HepG2 (cell line): Measurements from ENCODE around the gene ADGRL2. TPM values are rescaled to one million over a fixed set of nuclear protein-coding genes. Genes with fewer than 3 reads are reported as not detected.

Source experiments
- DZIP1 ChIP-seq: sonication (generic); formaldehyde crosslinking; IDR thresholded peaks from 2 replicates; pipeline ENCODE4 v1.5.0; 2020; ENCODE audit warnings: mild to moderate bottlenecking, missing genetic modification reagents
- GATAD1 ChIP-seq: IDR thresholded peaks from 2 replicates; pipeline ENCODE4 v1.6.1; 2016; ENCODE audit warnings: missing genetic modification reagents, missing compliant biosample characterization
- KMT2B ChIP-seq: IDR thresholded peaks from 2 replicates; pipeline ENCODE4 v1.6.1; 2016; ENCODE audit warnings: missing genetic modification reagents, missing compliant biosample characterization
- NFKBIZ ChIP-seq: IDR thresholded peaks from 2 replicates; pipeline ENCODE4 v1.6.1; 2018; ENCODE audit warnings: missing genetic modification reagents, missing compliant biosample characterization
- SKI ChIP-seq: fragments of 450-650 bp; IDR thresholded peaks from one replicate; pipeline ENCODE4 v1.6.1; 2018; ENCODE audit warnings: mild to moderate bottlenecking; ENCODE audit not compliant: partially characterized antibody
- SRSF1 ChIP-seq: fragments of 200-400 bp; formaldehyde crosslinking; optimal IDR thresholded peaks from 2 replicates; pipeline ENCODE3; 2017; ENCODE audit warnings: mild to moderate bottlenecking, low read depth, low read length, moderate library complexity
- THAP11 ChIP-seq: IDR thresholded peaks from 2 replicates; pipeline ENCODE4 v1.6.1; 2016; ENCODE audit warnings: missing biosample characterization, missing genetic modification reagents
- ZMYM4 ChIP-seq: sonication (generic); formaldehyde crosslinking; IDR thresholded peaks from 2 replicates; pipeline ENCODE4 v1.8.1; 2023; ENCODE audit warnings: mild to moderate bottlenecking, missing genetic modification reagents
- ZNF644 ChIP-seq: IDR thresholded peaks from 2 replicates; pipeline ENCODE4 v1.6.1; 2016; ENCODE audit warnings: low read depth
- ZNF674 ChIP-seq: sonication (generic); formaldehyde crosslinking; IDR thresholded peaks from 2 replicates; pipeline ENCODE4 v1.5.0; 2020; ENCODE audit warnings: low read depth, mild to moderate bottlenecking, missing genetic modification reagents
- polyA plus RNA-seq, 8 experiments: library from polyadenylated mRNA; depleted of rRNA in 3 of 8; stranded (reverse) in 7 of 8; unstranded in 1 of 8; fragments of >200 nt; fragmentation: Illumina TruSeq in 4 of 8; extraction: Trizol in 4 of 8; gene quantifications; 2 replicates each; pipeline versions ENCODE4 v1.2.1 to v1.2.3, GENCODE V29; 2011 to 2016; ENCODE audit warnings: low read depth in 4 of 8, missing spikeins in 1 of 8, mixed read lengths in 1 of 8; ENCODE audit not compliant: insufficient read depth in 1 of 8
- total RNA-seq, 5 experiments: library from RNA; depleted of rRNA; stranded (reverse); fragments of >200 nt; fragmentation: Illumina TruSeq; extraction: Trizol; gene quantifications; 2 replicates each; pipeline ENCODE4 v1.2.3, GENCODE V29; 2016; ENCODE audit warnings: low read depth in 1 of 5
- TF ChIP-seq, protein P1 (sequence below): sonication (generic); formaldehyde crosslinking; IDR thresholded peaks from 2 replicates; pipeline ENCODE4 v1.5.1; 2020; ENCODE audit warnings: mild to moderate bottlenecking, missing genetic modification reagents, moderate library complexity

The ADGRL2 gene
- total and polyA plus RNA-seq, 2 of the 13 experiments (the other 11 are each of a cell fraction or from before 2014, with no cell fraction given) = 15.3 to 31.6 TPM

GRCh38 chr1:81800695-81801650 is at the start of gene ADGRL2 (continued):
- TF ChIP-seq, protein P1, sequence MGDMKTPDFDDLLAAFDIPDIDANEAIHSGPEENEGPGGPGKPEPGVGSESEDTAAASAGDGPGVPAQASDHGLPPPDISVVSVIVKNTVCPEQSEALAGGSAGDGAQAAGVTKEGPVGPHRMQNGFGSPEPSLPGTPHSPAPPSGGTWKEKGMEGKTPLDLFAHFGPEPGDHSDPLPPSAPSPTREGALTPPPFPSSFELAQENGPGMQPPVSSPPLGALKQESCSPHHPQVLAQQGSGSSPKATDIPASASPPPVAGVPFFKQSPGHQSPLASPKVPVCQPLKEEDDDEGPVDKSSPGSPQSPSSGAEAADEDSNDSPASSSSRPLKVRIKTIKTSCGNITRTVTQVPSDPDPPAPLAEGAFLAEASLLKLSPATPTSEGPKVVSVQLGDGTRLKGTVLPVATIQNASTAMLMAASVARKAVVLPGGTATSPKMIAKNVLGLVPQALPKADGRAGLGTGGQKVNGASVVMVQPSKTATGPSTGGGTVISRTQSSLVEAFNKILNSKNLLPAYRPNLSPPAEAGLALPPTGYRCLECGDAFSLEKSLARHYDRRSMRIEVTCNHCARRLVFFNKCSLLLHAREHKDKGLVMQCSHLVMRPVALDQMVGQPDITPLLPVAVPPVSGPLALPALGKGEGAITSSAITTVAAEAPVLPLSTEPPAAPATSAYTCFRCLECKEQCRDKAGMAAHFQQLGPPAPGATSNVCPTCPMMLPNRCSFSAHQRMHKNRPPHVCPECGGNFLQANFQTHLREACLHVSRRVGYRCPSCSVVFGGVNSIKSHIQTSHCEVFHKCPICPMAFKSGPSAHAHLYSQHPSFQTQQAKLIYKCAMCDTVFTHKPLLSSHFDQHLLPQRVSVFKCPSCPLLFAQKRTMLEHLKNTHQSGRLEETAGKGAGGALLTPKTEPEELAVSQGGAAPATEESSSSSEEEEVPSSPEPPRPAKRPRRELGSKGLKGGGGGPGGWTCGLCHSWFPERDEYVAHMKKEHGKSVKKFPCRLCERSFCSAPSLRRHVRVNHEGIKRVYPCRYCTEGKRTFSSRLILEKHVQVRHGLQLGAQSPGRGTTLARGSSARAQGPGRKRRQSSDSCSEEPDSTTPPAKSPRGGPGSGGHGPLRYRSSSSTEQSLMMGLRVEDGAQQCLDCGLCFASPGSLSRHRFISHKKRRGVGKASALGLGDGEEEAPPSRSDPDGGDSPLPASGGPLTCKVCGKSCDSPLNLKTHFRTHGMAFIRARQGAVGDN (CRISPR knock-in tag) = 0 out of 2 replicates have a peak, but pooled peaks have one; percentile 35
- no peak for TF ChIP-seq THAP11 (CRISPR knock-in tag)
- TF ChIP-seq NFKBIZ (CRISPR knock-in tag) = no peak
- TF ChIP-seq SRSF1 = peak; percentile 35
- 0 out of 2 replicates have a peak, but pooled peaks have one; percentile 26 for TF ChIP-seq GATAD1 (CRISPR knock-in tag)
- TF ChIP-seq DZIP1 (CRISPR knock-in tag) = 0 out of 2 replicates have a peak, but pooled peaks have one; percentile 28
- peak; percentile 49; the same call in 1 of the 2 replicates for TF ChIP-seq KMT2B (CRISPR knock-in tag)
- TF ChIP-seq ZNF644 (CRISPR knock-in tag) = no peak
- no peak for TF ChIP-seq ZNF674 (CRISPR knock-in tag)
- TF ChIP-seq ZMYM4 (CRISPR knock-in tag) = 0 out of 2 replicates have a peak, but pooled peaks have one; percentile 32
- TF ChIP-seq SKI = no peak
